H1 (cell line): ENCODE measurements around the gene USP12. TPM values are rescaled to one million over a fixed set of nuclear protein-coding genes. Genes with fewer than 3 reads are reported as not detected.

Experiments used
- CTCF ChIA-PET: fragments of 300-600 bp; sonication (Branson Sonifier 250); formaldehyde crosslinking; loops from one replicate; lab custom pipeline; 2021; ENCODE audit not compliant: partially characterized antibody; lab: Charles Lee
- POLR2A ChIA-PET: fragments of 300-600 bp; sonication (Branson Sonifier 250); formaldehyde crosslinking; loops from one replicate; lab custom pipeline; 2021; ENCODE audit warnings: inconsistent platforms; ENCODE audit not compliant: partially characterized antibody; lab: Charles Lee
- DNase-seq, 2 experiments: peaks; one replicate each; pipeline versions ENCODE4 v3.0.0 to v3.0.0-alpha.2; 2010 to 2022; ENCODE audit warnings: low spot score in 2 of 2, low read depth in 1 of 2, mixed read lengths in 1 of 2
- FAIRE-seq: peaks from 2 replicates; lab custom pipeline; 2011; peaks lifted over from hg19 to GRCh38; lab: Jason Lieb, UNC
- H2AFZ ChIP-seq: 2 replicates; pipeline ENCODE4 v1.8.1; 2012; ENCODE audit warnings: low read length, inconsistent platforms
- H2AK5ac ChIP-seq: 2 replicates; pipeline ENCODE4 v1.6.1; 2013; ENCODE audit warnings: low read depth, low read length
- H2BK120ac ChIP-seq: replicated peaks from 2 replicates; pipeline ENCODE3; 2013; ENCODE audit warnings: low read depth, low read length, inconsistent platforms
- H2BK12ac ChIP-seq: 2 replicates; pipeline ENCODE4 v1.6.1; 2013; ENCODE audit warnings: low read depth, low read length
- H2BK15ac ChIP-seq: 2 replicates; pipeline ENCODE4 v1.6.1; 2013; ENCODE audit warnings: low read length
- H2BK20ac ChIP-seq: 2 replicates; pipeline ENCODE4 v1.6.1; 2013; ENCODE audit warnings: low read length
- H2BK5ac ChIP-seq: 2 replicates; pipeline ENCODE4 v1.6.1; 2013; ENCODE audit warnings: low read depth, low read length
- H3K14ac ChIP-seq: 2 replicates; pipeline ENCODE4 v1.6.1; 2013; ENCODE audit warnings: inconsistent platforms; ENCODE audit not compliant: insufficient read length
- H3K18ac ChIP-seq: 2 replicates; pipeline ENCODE4 v1.6.1; 2013; ENCODE audit warnings: low read length; ENCODE audit errors: extremely low read depth
- H3K23ac ChIP-seq: 2 replicates; pipeline ENCODE4 v1.6.1; 2013; ENCODE audit warnings: inconsistent platforms; ENCODE audit not compliant: insufficient read length
- H3K23me2 ChIP-seq: 2 replicates; pipeline ENCODE4 v1.6.1; 2013; ENCODE audit warnings: low read depth, low read length
- H3K27ac ChIP-seq: 2 replicates; pipeline ENCODE4 v1.6.1; 2011; ENCODE audit warnings: low read depth, low read length, inconsistent platforms
- H3K27me3 ChIP-seq, 4 experiments: replicated peaks in 1 of 4; 1 replicate in 1 of 4; 2 replicates in 3 of 4; pipeline versions ENCODE4 v1.6.1 to v1.8.1; 2011 to 2013; ENCODE audit warnings: low read length in 3 of 4, mild to moderate bottlenecking in 3 of 4, inconsistent platforms in 2 of 4, mixed read lengths in 2 of 4, moderate library complexity in 1 of 4; ENCODE audit not compliant: control insufficient read depth in 3 of 4, insufficient read depth in 3 of 4; ENCODE audit errors: extremely low read depth in 1 of 4
- H3K36me3 ChIP-seq, 4 experiments: 2 replicates each; pipeline versions ENCODE4 v1.6.1 to v1.8.1; 2011 to 2013; ENCODE audit warnings: mild to moderate bottlenecking in 4 of 4, low read length in 3 of 4, moderate library complexity in 2 of 4, control low read depth in 1 of 4, inconsistent platforms in 1 of 4; ENCODE audit not compliant: insufficient read depth in 4 of 4, control insufficient read depth in 2 of 4
- H3K4ac ChIP-seq: replicated peaks from 2 replicates; pipeline ENCODE3; 2013; ENCODE audit warnings: low read length, low read depth, mixed read lengths, inconsistent platforms; ENCODE audit not compliant: insufficient read length
- H3K4me1 ChIP-seq, 4 experiments: replicated peaks in 1 of 4; 1 replicate in 1 of 4; 2 replicates in 3 of 4; pipeline versions ENCODE4 v1.6.1 to v1.8.1; 2011 to 2013; ENCODE audit warnings: low read length in 3 of 4, inconsistent platforms in 2 of 4, mixed read lengths in 1 of 4; ENCODE audit not compliant: insufficient read depth in 4 of 4, control insufficient read depth in 3 of 4
- H3K4me2 ChIP-seq, 2 experiments: 2 replicates each; pipeline versions ENCODE4 v1.6.1 to v1.8.1; 2011 to 2013; ENCODE audit warnings: low read depth in 2 of 2, low read length in 2 of 2, control low read depth in 1 of 2, inconsistent platforms in 1 of 2, mild to moderate bottlenecking in 1 of 2; ENCODE audit not compliant: insufficient read depth in 1 of 2
- H3K4me3 ChIP-seq, 4 experiments: fragments of 200-600, 300-600 bp in 1 of 4; sonication (generic), shearing (Covaris generic), sonication (Bioruptor Twin) in 1 of 4; 2 replicates each; pipeline versions ENCODE4 v1.5.1 to v1.8.1; 2011 to 2016; ENCODE audit warnings: low read length in 4 of 4, low read depth in 3 of 4, control low read depth in 2 of 4, inconsistent platforms in 2 of 4, mild to moderate bottlenecking in 2 of 4, mixed read lengths in 1 of 4, moderate library complexity in 1 of 4; ENCODE audit not compliant: insufficient read depth in 2 of 4; ENCODE audit errors: extremely low read depth in 1 of 4
- H3K56ac ChIP-seq: replicated peaks from 2 replicates; pipeline ENCODE3; 2013; ENCODE audit warnings: low read depth, mild to moderate bottlenecking, mixed read lengths, low read length, inconsistent platforms; ENCODE audit not compliant: insufficient read length
- H3K79me1 ChIP-seq: 2 replicates; pipeline ENCODE4 v1.6.1; 2013; ENCODE audit warnings: low read depth, low read length, control low read depth
- H3K79me2 ChIP-seq, 2 experiments: 2 replicates each; pipeline versions ENCODE4 v1.6.1 to v1.8.1; 2012 to 2013; ENCODE audit warnings: low read length in 2 of 2, mild to moderate bottlenecking in 2 of 2, inconsistent platforms in 1 of 2; ENCODE audit not compliant: insufficient read depth in 2 of 2, control insufficient read depth in 1 of 2
- H3K9ac ChIP-seq, 4 experiments: replicated peaks in 1 of 4; 1 replicate in 1 of 4; 2 replicates in 3 of 4; pipeline versions ENCODE4 v1.6.1 to v1.8.1; 2011 to 2013; ENCODE audit warnings: low read depth in 3 of 4, low read length in 3 of 4, control low read depth in 2 of 4, mild to moderate bottlenecking in 2 of 4, moderate library complexity in 2 of 4, inconsistent platforms in 1 of 4; ENCODE audit errors: extremely low read depth in 1 of 4
- H3K9me3 ChIP-seq, 2 experiments: 2 replicates each; pipeline versions ENCODE4 v1.6.1 to v1.8.1; 2012 to 2013; ENCODE audit warnings: mild to moderate bottlenecking in 2 of 2, moderate library complexity in 2 of 2, control low read depth in 1 of 2, inconsistent platforms in 1 of 2, low read depth in 1 of 2, low read length in 1 of 2, mixed read lengths in 1 of 2; ENCODE audit not compliant: insufficient read depth in 2 of 2
- H4K20me1 ChIP-seq, 2 experiments: replicated peaks in 1 of 2; 2 replicates each; pipeline versions ENCODE3 to v1.8.1; 2011 to 2013; ENCODE audit warnings: inconsistent platforms in 2 of 2, low read length in 2 of 2, mild to moderate bottlenecking in 1 of 2; ENCODE audit not compliant: insufficient read depth in 2 of 2, control insufficient read depth in 1 of 2
- H4K5ac ChIP-seq: 2 replicates; pipeline ENCODE4 v1.6.1; 2013; ENCODE audit warnings: low read length, low read depth, mixed read lengths, inconsistent platforms; ENCODE audit not compliant: insufficient read length
- H4K8ac ChIP-seq: 2 replicates; pipeline ENCODE4 v1.8.0; 2013; ENCODE audit warnings: mild to moderate bottlenecking, moderate library complexity, low read length, inconsistent platforms; ENCODE audit not compliant: insufficient read depth; ENCODE audit errors: extremely low read depth
- H4K91ac ChIP-seq: replicated peaks from 2 replicates; pipeline ENCODE3; 2013; ENCODE audit warnings: low read length, mixed read lengths, inconsistent platforms; ENCODE audit not compliant: insufficient read length
- CTCF ChIP-seq, 3 experiments: IDR thresholded peaks; 1 replicate in 2 of 3; 2 replicates in 1 of 3; pipeline versions ENCODE4 v1.5.1 to v1.6.1; 2011; ENCODE audit warnings: low read length in 3 of 3, mild to moderate bottlenecking in 3 of 3, inconsistent platforms in 2 of 3, low read depth in 1 of 3, moderate library complexity in 1 of 3; ENCODE audit not compliant: insufficient read depth in 1 of 3; ENCODE audit errors: control extremely low read depth in 1 of 3
- HDAC2 ChIP-seq, 2 experiments: fragments of 300-600 bp in 1 of 2; sonication (generic) in 1 of 2; IDR thresholded peaks; 2 replicates each; pipeline ENCODE4 v1.6.1; 2011 to 2012; ENCODE audit warnings: low read depth in 2 of 2, low read length in 2 of 2, mild to moderate bottlenecking in 2 of 2, moderate library complexity in 2 of 2, borderline replicate concordance in 1 of 2, inconsistent platforms in 1 of 2
- HDAC6 ChIP-seq: IDR thresholded peaks from one replicate; pipeline ENCODE4 v1.7.1; 2012; ENCODE audit warnings: low read depth, mild to moderate bottlenecking, inconsistent platforms, low read length, moderate library complexity
- RAD21 ChIP-seq, 2 experiments: IDR thresholded peaks in 1 of 2; conservative IDR thresholded peaks in 1 of 2; 2 replicates each; pipeline ENCODE4 v1.6.1; 2011; ENCODE audit warnings: low read depth in 2 of 2, low read length in 2 of 2, improper control_type of control experiment in 1 of 2, inconsistent platforms in 1 of 2, mild to moderate bottlenecking in 1 of 2, moderate library complexity in 1 of 2
- RFX5 ChIP-seq: IDR thresholded peaks from 2 replicates; pipeline ENCODE4 v1.6.1; 2011; ENCODE audit warnings: low read depth, low read length, improper control_type of control experiment, borderline replicate concordance
- RXRA ChIP-seq: IDR thresholded peaks from 2 replicates; pipeline ENCODE4 v1.6.1; 2011; ENCODE audit warnings: low read depth, mild to moderate bottlenecking, low read length, moderate library complexity; ENCODE audit not compliant: insufficient read depth
- SIN3A ChIP-seq, 2 experiments: IDR thresholded peaks in 1 of 2; conservative IDR thresholded peaks in 1 of 2; 2 replicates each; pipeline ENCODE4 v1.6.1; 2011 to 2012; ENCODE audit warnings: low read length in 2 of 2, improper control_type of control experiment in 1 of 2, low read depth in 1 of 2, mild to moderate bottlenecking in 1 of 2
- WGBS, 2 experiments: shearing (Covaris generic) in 1 of 2; methylation state at CpG; one replicate each; pipeline versions ENCODE4 v1.1.6 to v1.1.7; 2013 to 2015; ENCODE audit warnings: low lambda C conversion rate in 2 of 2, mixed read lengths in 2 of 2, inconsistent platforms in 1 of 2, low coverage in 1 of 2, missing lambda C conversion rate in 1 of 2; ENCODE audit not compliant: insufficient replicate concordance in 2 of 2, insufficient coverage in 1 of 2, insufficient read length in 1 of 2; ENCODE audit errors: extremely low coverage in 1 of 2, missing lambda C conversion rate in 1 of 2; 5-methylcytosine and 5-hydroxymethylcytosine counted together
- polyA plus RNA-seq, 7 experiments: library from polyadenylated mRNA; depleted of rRNA in 3 of 7; stranded (reverse) in 5 of 7; unstranded in 2 of 7; fragments of >200 nt in 5 of 7; fragments of 200-250 nt in 2 of 7; gene quantifications; 1 replicate in 5 of 7; 2 replicates in 1 of 7; 4 replicates in 1 of 7; pipeline versions ENCODE4 v1.2.1 to v1.2.3, GENCODE V29; 2011 to 2013; ENCODE audit warnings: missing spikeins in 2 of 7, mixed read lengths in 2 of 7
- total RNA-seq: library from RNA; stranded (reverse); fragmentation: NEBNext Ultra II Directional; extraction: Animal tissue kit (Norgen Biotek cat#: 25700); gene quantifications from 2 replicates; pipeline ENCODE4 v1.2.1, GENCODE V29; 2021

The USP12 gene
- total and polyA plus RNA-seq, 2 of the 8 experiments (the other 6 are each of a cell fraction or from before 2014, with no cell fraction given) = 4.0 to 30.0 TPM

- no peaks in the 10 kb centered on the region for H3K36me3 ChIP-seq
- H4K91ac ChIP-seq = no peak overlapping the region
- H4K20me1 ChIP-seq = no peaks in the 10 kb centered on the region
- H3K79me2 ChIP-seq = no peaks in the 10 kb centered on the region
- peaks cover 0 to 5% (median 3%) of the 10 kb centered on the region in 4 experiments; a peak in 5 of 7 replicates for H3K4me1 ChIP-seq
- CTCF ChIA-PET = interaction anchor here (1.0 to 1.7 kb wide), 4 partner anchors 88 to 179 kb away, joined by 3 to 4 read pairs (median 4); partner anchors contain the start of gene RASL11A
- H2AK5ac ChIP-seq = no peak overlapping the region
- TF ChIP-seq RAD21 (IDR thresholded peaks at IDR 0.05 in 1 of 2, conservative IDR thresholded peaks at IDR 0.05 in 1 of 2; ENCODE audit: low read depth in 2 of 2, low read length in 2 of 2) = no peak
- TF ChIP-seq CTCF (IDR thresholded peaks at IDR 0.05; ENCODE audit: control extremely low read depth in 1 of 3, insufficient read depth in 1 of 3, low read depth in 1 of 3, low read length in 3 of 3) = no peak
- no peak for TF ChIP-seq HDAC6
- no peak for TF ChIP-seq RFX5
- TF ChIP-seq SIN3A (conservative IDR thresholded peaks at IDR 0.05 in 1 of 2, IDR thresholded peaks at IDR 0.05 in 1 of 2; ENCODE audit: low read depth in 1 of 2, low read length in 2 of 2) = no peak
- TF ChIP-seq RXRA = no peak
- no peak for TF ChIP-seq HDAC2 (IDR thresholded peaks at IDR 0.05; ENCODE audit: borderline replicate concordance in 1 of 2, low read depth in 2 of 2, low read length in 2 of 2)
- 88% methylated on average over 10 of the region's 10 CpGs; no CpG with 5 or more reads in 1 of the 2 experiments for WGBS, 2 experiments
- DNase-seq (no peak), FAIRE-seq (no peak)
- H2AFZ ChIP-seq = peak overlapping the region; percentile 90; the same call in 1 of the 2 replicates
- no peak overlapping the region for H2BK120ac ChIP-seq
- H3K18ac ChIP-seq = no peak overlapping the region
- H3K56ac ChIP-seq = no peak overlapping the region
- H2BK15ac ChIP-seq = 0 out of 2 replicates have a peak overlapping the region, but pooled peaks have one; percentile 9
- no peak overlapping the region for H3K14ac ChIP-seq
- no peaks in the 10 kb centered on the region for H3K79me1 ChIP-seq
- no peak overlapping the region for H2BK5ac ChIP-seq
- H3K9ac ChIP-seq = no peak overlapping the region
- no peaks in the 10 kb centered on the region for H3K9me3 ChIP-seq
- H4K8ac ChIP-seq = no peak overlapping the region
- H3K23ac ChIP-seq = no peak overlapping the region
- POLR2A ChIA-PET = interaction anchor here (1.3 kb wide), 1 partner anchor 8 kb away, joined by 3 read pairs; no protein-coding TSS in a partner anchor
- no peak overlapping the region for H3K4me3 ChIP-seq
- no peak overlapping the region for H2BK20ac ChIP-seq
- no peak overlapping the region for H4K5ac ChIP-seq
- H3K23me2 ChIP-seq = no peaks in the 10 kb centered on the region
- no peaks in the 10 kb centered on the region for H3K27me3 ChIP-seq
- H3K4me2 ChIP-seq = no peak overlapping the region
- H2BK12ac ChIP-seq = no peak overlapping the region
- no peak overlapping the region for H3K4ac ChIP-seq
- H3K27ac ChIP-seq = no peak overlapping the region
Observed at GRCh38 chr13:27182844-27183497, 11.4 kb upstream of the USP12 start.
